Activated T-helper 2 cell treated with anti-CD3 and anti-CD28 coated beads, Interferon-gamma antibody, Interleukin-2, Interleukin-4, amounts not matched to agents 10 μg/mL and 5 μg/mL and 100 μg/mL, durations not matched to agents 14 hours and 24 hours and 36 hours (primary cell): ENCODE results near the gene FGD6. TPM values are rescaled to one million over a fixed set of nuclear protein-coding genes. Genes with fewer than 3 reads are reported as not detected.

Experiments
- DNase-seq: peaks from one replicate; pipeline ENCODE4 v3.0.0; 2021; ENCODE audit warnings: low spot score
- H3K27ac Mint-ChIP-seq: one replicate; pipeline ENCODE4 v1.8.0; 2021; ENCODE audit warnings: mixed read lengths
- H3K27me3 Mint-ChIP-seq: one replicate; pipeline ENCODE4 v1.8.0; 2021; ENCODE audit warnings: low read depth, mixed read lengths
- H3K36me3 Mint-ChIP-seq: one replicate; pipeline ENCODE4 v1.8.0; 2021; ENCODE audit warnings: low read depth, mixed read lengths
- H3K4me1 Mint-ChIP-seq: one replicate; pipeline ENCODE4 v1.8.0; 2021; ENCODE audit warnings: low read depth, mixed read lengths
- H3K4me3 Mint-ChIP-seq: one replicate; pipeline ENCODE4 v1.8.0; 2021; ENCODE audit warnings: low read depth, mild to moderate bottlenecking, moderate library complexity, mixed read lengths
- H3K9me3 Mint-ChIP-seq: one replicate; pipeline ENCODE4 v1.8.0; 2021; ENCODE audit warnings: mixed read lengths
- intact Hi-C: fragments of 100-400 bp; cut with micrococcal nuclease; formaldehyde crosslinking; loops from one replicate; pipeline ENCODE4 v1.15.1; 2023
- total RNA-seq: library from RNA; stranded (reverse); gene quantifications from 2 replicates; pipeline ENCODE4 v1.2.3, GENCODE V29; 2022

FGD6 gene
- 0.69 and 1.1 TPM in 2 replicates for total RNA-seq

DNA sequence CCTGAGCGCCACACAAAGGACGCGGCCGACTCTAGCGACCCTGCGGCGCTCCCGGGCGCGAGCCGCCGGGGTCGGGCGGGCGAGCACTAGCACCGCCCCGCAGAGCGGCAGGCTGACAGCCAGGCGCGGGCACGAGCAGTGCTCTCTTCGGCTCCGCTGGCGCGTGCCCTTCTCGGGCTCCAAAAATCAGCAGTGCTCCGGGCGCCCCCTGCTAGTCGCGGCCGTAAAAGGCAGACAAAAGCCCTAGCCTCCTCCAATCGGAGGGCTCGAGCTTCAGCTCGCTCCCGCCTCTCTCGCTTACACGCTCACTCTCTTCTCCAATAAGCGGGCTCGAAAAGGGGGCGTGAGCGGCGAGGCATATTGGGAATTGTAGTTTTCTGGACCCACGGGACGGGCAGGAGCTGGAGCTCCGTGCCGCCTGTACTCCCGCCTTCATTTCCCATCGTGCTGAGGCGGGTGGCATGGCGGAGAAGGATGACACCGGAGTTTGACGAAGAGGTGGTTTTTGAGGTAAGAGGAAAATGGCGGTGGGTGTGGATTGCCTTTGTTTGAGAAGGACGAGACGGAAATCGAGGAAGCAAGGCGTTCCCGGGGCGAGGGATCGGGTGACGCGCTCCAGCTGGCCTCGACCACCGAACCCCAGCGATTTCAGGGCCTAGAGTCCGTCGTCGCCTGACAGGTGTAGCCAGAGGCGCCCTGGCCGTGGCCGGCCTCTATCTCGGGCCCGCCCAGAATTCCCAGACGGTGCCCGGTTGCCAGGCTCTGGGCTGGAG is at the start of gene FGD6, which contains the start of gene VEZT:
Gene FGD6, minus strand, starts transcription at position 91 of the 773 bp plus-strand sequence. CDS start 227 bp downstream, outside the sequence.
Gene VEZT, plus strand, starts transcription at position 431 of the 773 bp plus-strand sequence. Its CDS starts 44 bp downstream, at position 475.
- Mint-ChIP-seq H3K9me3 (no peaks in the 10 kb centered on the region), H3K27me3 (peaks cover 13% of the 10 kb centered on the region), H3K36me3 (peaks cover 12% of the 10 kb centered on the region)

DNA sequence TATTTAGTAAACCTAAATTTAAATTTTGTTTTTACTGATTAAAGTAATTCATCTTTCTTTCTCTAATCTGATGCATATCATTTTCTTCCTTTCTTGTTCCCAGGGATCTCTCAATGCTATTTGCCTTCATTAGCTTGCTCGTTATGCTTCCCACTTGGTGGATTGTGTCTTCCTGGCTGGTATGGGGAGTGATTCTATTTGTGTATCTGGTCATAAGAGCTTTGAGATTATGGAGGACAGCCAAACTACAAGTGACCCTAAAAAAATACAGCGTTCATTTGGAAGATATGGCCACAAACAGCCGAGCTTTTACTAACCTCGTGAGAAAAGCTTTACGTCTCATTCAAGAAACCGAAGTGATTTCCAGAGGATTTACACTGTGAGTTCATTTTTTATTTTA is 49.0 kb upstream of the FGD6 start:
- no peak overlapping the region for H3K27ac Mint-ChIP-seq
- peaks cover 20% of the 10 kb centered on the region for H3K36me3 Mint-ChIP-seq
- H3K4me3 Mint-ChIP-seq: no peak overlapping the region
- H3K9me3 Mint-ChIP-seq: no peaks in the 10 kb centered on the region
- DNase-seq: no peak
- no peaks in the 10 kb centered on the region for H3K4me1 Mint-ChIP-seq
- H3K27me3 Mint-ChIP-seq: no peaks in the 10 kb centered on the region
- intact Hi-C loops: no loop called here

More for the DNA sequence above, at the start of gene FGD6, which contains the start of gene VEZT:
- H3K4me1 Mint-ChIP-seq: peaks cover 26% of the 10 kb centered on the region
- peak within 1 kb of the TSS; percentile 98 for H3K4me3 Mint-ChIP-seq
- intact Hi-C loops: loop anchor here (1.0 to 10.0 kb wide), 8 partner anchors 23 to 1783 kb away; partner anchors contain the start of genes NDUFA12, NR2C1, SOCS2 and USP44
- peak; percentile 98 for DNase-seq
- H3K27ac Mint-ChIP-seq: peak within 1 kb of the TSS; percentile 99

GRCh38 chr12:95265765-95266164 is 48.5 kb upstream of the FGD6 start:
- H3K36me3 Mint-ChIP-seq: peaks cover 19% of the 10 kb centered on the region
- DNase-seq: no peak
- no peaks in the 10 kb centered on the region for H3K9me3 Mint-ChIP-seq
- no peaks in the 10 kb centered on the region for H3K27me3 Mint-ChIP-seq
- H3K4me3 Mint-ChIP-seq: no peak overlapping the region
- H3K4me1 Mint-ChIP-seq: no peaks in the 10 kb centered on the region
- H3K27ac Mint-ChIP-seq: no peak overlapping the region
- intact Hi-C loops: no loop called here

DNA sequence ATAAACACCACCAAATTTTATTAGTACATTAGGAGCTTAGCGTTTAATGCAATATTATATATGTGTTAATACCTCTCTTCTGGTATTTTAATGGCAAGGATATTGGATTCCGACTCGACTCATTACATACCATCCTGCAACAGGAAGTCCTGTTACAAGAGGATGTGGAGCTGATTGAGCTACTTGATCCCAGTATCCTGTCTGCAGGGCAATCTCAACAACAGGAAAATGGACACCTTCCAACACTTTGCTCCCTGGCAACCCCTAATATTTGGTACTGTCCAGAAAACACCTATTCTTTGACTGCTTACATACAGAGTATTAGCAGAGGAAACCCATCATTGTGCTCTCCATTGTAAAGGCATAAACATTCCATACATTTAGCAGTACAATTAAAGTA is 45.5 kb upstream of the FGD6 start:
- H3K4me3 Mint-ChIP-seq: no peak overlapping the region
- intact Hi-C loops: no loop called here
- no peak for DNase-seq
- no peaks in the 10 kb centered on the region for H3K4me1 Mint-ChIP-seq
- no peak overlapping the region for H3K27ac Mint-ChIP-seq
- peaks cover 26% of the 10 kb centered on the region for H3K36me3 Mint-ChIP-seq
- no peaks in the 10 kb centered on the region for H3K27me3 Mint-ChIP-seq
- no peaks in the 10 kb centered on the region for H3K9me3 Mint-ChIP-seq

- no peak for DNase-seq
- H3K4me3 Mint-ChIP-seq: no peak overlapping the region
- H3K27ac Mint-ChIP-seq: no peak overlapping the region
- intact Hi-C loops: no loop called here
- peaks cover 23% of the 10 kb centered on the region for H3K36me3 Mint-ChIP-seq
- no peaks in the 10 kb centered on the region for H3K9me3 Mint-ChIP-seq
- H3K4me1 Mint-ChIP-seq: no peaks in the 10 kb centered on the region
- no peaks in the 10 kb centered on the region for H3K27me3 Mint-ChIP-seq
Observed at GRCh38 chr12:95261109-95261508, 43.8 kb upstream of the FGD6 start.

DNA sequence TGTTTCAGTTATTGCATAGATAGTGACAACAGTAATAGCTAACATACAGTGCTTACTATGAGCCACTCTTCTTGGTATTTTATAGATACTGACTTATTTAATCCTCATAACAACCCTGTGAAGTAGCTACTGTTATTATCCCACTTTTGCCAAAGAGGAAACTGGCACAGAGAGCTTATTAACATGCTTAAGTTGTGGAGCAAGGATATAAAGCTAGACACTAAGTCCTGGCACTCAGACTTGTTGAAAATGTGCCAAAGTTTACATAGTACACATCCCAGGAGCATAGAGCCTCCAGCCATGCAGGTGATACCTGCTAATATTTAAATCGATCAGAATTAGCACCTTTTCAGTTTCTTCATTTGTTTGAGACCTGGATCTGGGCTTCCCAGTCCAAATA is 42.1 kb upstream of the FGD6 start:
- no peak overlapping the region for H3K27ac Mint-ChIP-seq
- peaks cover 38% of the 10 kb centered on the region for H3K36me3 Mint-ChIP-seq
- DNase-seq: no peak
- H3K4me1 Mint-ChIP-seq: no peaks in the 10 kb centered on the region
- intact Hi-C loops: no loop called here
- no peaks in the 10 kb centered on the region for H3K27me3 Mint-ChIP-seq
- no peaks in the 10 kb centered on the region for H3K9me3 Mint-ChIP-seq
- no peak overlapping the region for H3K4me3 Mint-ChIP-seq

DNA sequence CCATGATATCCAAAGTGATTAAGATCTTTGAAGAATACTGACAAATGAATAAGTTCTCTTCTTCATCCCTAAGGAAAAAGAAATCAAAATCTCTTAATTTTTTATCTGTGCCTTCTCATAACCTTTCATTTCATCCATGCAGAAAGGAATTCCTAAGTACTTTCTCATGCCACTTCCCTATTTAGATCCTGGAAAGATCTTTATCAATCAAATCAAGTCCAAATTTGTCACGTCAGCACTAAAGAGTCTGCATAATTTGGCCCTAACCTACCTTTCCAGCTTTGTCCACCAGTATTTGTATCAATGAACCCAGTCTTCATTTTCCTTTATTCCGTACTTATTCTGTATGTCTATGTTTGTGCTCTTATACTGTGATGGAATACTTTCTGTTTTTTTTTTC is 41.5 kb upstream of the FGD6 start:
- no peak overlapping the region for H3K27ac Mint-ChIP-seq
- H3K4me3 Mint-ChIP-seq: no peak overlapping the region
- no peaks in the 10 kb centered on the region for H3K4me1 Mint-ChIP-seq
- no peaks in the 10 kb centered on the region for H3K9me3 Mint-ChIP-seq
- intact Hi-C loops: no loop called here
- no peaks in the 10 kb centered on the region for H3K27me3 Mint-ChIP-seq
- peaks cover 38% of the 10 kb centered on the region for H3K36me3 Mint-ChIP-seq
- DNase-seq: no peak

DNA sequence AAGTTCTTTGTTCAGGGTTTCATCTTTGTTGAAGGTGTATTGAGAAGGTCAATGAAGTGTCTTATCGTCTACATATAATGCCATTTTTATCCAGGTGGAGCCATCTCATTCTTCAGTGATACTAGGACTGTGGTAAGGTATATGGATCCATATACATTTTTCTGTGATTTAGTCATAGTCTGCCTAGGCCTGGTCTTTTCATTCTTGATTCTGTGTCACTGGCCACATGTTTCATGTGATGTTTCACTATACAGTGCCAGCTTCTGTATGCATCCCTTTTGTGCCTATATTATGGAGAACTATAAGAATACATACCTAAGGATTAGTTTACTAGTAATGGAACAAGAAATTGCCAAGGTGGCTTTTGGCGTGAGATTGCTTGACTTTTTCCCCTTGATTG is 40.9 kb upstream of the FGD6 start:
- Mint-ChIP-seq H3K4me3 (no peak overlapping the region), H3K4me1 (no peaks in the 10 kb centered on the region), H3K36me3 (peaks cover 40% of the 10 kb centered on the region), H3K9me3 (no peaks in the 10 kb centered on the region), H3K27ac (no peak overlapping the region), H3K27me3 (no peaks in the 10 kb centered on the region)
- DNase-seq: no peak
- intact Hi-C loops: no loop called here

DNA sequence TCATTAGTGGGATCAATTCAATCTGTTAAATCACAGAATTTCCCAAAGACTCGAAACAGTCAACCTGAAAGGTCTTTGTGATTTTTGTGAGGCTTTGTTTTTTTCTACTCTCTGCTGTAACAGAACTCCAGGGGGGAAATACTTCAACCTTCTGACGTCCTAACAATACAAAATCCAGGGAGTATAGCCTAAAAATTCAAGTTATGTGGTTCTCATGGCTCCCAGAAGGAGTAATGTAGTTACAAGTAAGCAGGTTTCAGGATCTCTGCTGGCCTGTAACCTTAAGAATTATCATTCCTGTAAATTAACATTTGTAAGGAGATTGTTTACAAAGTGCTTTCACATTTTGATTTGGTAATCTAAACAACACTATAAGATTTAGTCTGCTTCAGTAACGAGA is 40.3 kb upstream of the FGD6 start:
- Mint-ChIP-seq H3K27me3 (no peaks in the 10 kb centered on the region), H3K9me3 (no peaks in the 10 kb centered on the region)

DNA sequence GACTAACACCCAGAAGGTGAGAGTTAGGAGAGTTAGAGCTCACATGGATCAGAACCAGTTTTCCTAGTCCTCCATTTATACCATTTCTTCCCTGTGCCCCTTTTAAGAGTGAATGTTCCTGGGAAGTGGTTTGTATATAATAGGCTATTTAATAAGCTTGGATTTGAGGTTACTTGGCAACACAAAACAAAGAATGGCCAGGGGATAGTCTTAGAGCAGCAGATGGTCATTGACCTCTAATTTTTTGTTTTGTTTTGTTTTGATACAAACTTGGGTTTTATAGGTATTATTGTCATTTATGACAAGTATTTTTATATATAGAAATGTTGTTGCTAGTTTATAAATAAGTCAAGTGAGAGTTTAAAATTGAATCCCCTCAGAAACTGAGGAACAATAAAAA is 36.1 kb upstream of the FGD6 start:
- Mint-ChIP-seq H3K4me1 (no peaks in the 10 kb centered on the region), H3K27me3 (no peaks in the 10 kb centered on the region), H3K36me3 (peaks cover 38% of the 10 kb centered on the region), H3K9me3 (no peaks in the 10 kb centered on the region), H3K4me3 (no peak overlapping the region), H3K27ac (no peak overlapping the region)
- intact Hi-C loops: no loop called here
- no peak for DNase-seq

More for the DNA sequence above, 40.3 kb upstream of the FGD6 start:
- H3K36me3 Mint-ChIP-seq: peaks cover 42% of the 10 kb centered on the region
- no peak overlapping the region for H3K4me3 Mint-ChIP-seq
- H3K4me1 Mint-ChIP-seq: no peaks in the 10 kb centered on the region
- no peak for DNase-seq
- no peak overlapping the region for H3K27ac Mint-ChIP-seq
- intact Hi-C loops: no loop called here

DNA sequence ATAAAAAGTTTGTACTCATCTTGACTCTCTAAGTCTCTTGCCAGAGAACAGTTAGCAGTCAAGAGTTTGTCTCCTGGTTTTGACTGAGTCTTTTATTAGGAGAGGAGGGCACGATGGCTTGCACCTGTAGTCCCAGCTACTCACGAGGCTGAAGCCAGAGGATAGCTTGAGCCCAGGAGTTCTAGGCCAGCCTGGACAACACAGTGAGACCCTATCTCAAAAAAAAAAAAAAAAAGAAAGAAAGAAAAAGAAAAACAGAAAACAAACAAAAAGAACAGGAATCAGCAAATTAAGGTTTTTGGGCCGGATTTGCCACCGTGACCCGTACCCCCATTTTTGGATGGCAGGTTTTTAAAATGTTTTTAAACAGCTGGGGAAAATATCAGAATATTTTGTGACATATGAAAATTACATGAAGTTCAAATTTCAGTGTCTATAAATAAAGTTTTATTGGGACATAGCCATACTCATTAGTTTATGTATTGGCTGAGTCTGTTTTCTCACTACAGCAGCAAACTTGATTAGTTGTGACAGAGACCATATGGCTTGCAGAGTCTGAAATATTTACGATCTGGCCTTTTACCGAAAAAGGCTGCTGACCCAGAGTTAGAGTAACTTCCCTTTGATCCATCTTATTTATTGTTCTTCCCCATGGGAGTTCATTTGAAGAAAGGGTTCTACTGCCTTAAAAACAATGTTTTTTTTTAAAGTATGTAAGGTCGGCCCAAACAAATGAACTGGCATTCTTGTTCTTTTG is 31.5 kb upstream of the FGD6 start:
- Mint-ChIP-seq H3K4me3 (no peak overlapping the region), H3K27ac (no peak overlapping the region), H3K9me3 (no peaks in the 10 kb centered on the region), H3K27me3 (no peaks in the 10 kb centered on the region), H3K4me1 (peaks cover 9% of the 10 kb centered on the region), H3K36me3 (peaks cover 18% of the 10 kb centered on the region)
- intact Hi-C loops: no loop called here
- no peak for DNase-seq

DNA sequence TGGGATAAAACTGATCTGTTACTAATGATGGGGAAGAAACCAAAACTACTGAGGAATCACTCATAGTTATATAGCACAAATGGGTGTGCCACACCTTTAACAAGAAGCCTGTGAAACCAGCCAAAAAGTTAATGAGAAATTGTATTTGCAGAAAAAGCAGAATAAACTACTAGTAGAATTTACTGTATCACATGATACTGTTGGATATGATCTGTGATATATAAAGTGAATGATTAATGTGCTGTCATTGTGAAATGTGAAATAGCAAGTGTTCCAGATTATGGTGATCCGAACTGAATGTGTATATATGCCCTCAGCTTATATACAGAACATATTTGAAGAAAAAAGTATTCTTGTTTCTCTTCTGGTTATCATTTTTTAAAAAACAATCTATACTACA is 30.8 kb upstream of the FGD6 start:
- Mint-ChIP-seq H3K27ac (no peak overlapping the region), H3K4me3 (no peak overlapping the region), H3K4me1 (peaks cover 9% of the 10 kb centered on the region), H3K9me3 (no peaks in the 10 kb centered on the region), H3K27me3 (no peaks in the 10 kb centered on the region), H3K36me3 (peaks cover 16% of the 10 kb centered on the region)
- intact Hi-C loops: no loop called here
- no peak for DNase-seq

DNA sequence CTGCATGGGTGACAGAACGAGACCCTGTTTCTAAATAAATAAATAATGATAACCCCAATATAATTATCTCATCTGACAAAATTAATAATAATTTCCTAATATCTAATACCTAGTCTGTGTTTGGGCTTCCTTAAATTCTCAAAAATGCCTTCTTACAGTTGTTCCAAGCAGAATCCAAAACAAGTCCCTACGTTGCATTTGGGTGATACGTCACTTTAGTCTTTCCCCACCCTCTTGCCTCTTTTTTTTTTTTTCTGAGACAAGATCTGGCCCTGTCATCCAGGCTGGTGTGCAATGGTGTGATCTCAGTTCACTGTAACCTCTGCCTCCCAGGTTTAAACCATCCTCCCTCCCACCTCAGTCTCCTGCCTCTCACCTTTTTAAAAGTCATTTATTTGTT is 27.1 kb upstream of the FGD6 start:
- Mint-ChIP-seq H3K4me3 (no peak overlapping the region), H3K27me3 (no peaks in the 10 kb centered on the region), H3K4me1 (peaks cover 17% of the 10 kb centered on the region), H3K27ac (no peak overlapping the region), H3K9me3 (no peaks in the 10 kb centered on the region), H3K36me3 (peaks cover 7% of the 10 kb centered on the region)
- intact Hi-C loops: no loop called here
- DNase-seq: no peak
